Activated T-cell treated with anti-CD3 and anti-CD28 coated beads for 4 hours (primary cell): Measurements from ENCODE around the gene ITGA8.
"Not testable (repeated sequence)": the region's sequence is repeated elsewhere in the genome, so short reads cannot be mapped to it uniquely, and the experiment has no call there.

Experiments
- DNase-seq: peaks from one replicate; pipeline ENCODE4 v3.0.0-alpha.2; 2020

ITGA8 gene

DNA sequence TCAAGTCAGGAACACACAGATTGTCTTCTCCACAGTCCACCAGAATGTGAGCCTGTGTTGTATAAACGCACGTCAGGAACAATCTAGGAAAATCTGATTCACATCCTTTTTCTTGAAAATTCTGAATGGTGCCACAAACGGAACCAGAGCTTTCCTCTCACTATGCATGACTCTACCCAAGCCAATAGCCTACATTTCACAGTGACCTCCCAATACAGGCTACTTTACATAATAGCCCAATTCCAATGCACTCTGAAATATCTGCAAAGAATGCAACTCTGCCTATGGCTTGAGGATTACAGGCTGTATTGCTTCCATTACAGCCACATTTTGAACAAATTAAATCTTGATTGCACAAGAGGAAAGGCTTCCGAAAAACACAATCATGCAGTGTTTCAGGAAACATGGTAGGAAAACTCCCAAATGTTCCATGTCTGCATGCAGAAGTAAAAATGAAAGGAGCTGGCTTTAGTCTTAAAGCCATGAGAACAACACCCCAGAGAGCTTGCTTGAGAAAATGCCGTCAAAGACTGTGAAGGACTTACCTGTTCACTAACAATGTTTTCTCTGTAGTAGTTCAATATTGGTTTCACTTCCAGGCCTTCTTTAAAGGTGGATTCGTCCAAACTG, 113.9 kb downstream of the ITGA8 start:
- DNase-seq, result no peak

DNA sequence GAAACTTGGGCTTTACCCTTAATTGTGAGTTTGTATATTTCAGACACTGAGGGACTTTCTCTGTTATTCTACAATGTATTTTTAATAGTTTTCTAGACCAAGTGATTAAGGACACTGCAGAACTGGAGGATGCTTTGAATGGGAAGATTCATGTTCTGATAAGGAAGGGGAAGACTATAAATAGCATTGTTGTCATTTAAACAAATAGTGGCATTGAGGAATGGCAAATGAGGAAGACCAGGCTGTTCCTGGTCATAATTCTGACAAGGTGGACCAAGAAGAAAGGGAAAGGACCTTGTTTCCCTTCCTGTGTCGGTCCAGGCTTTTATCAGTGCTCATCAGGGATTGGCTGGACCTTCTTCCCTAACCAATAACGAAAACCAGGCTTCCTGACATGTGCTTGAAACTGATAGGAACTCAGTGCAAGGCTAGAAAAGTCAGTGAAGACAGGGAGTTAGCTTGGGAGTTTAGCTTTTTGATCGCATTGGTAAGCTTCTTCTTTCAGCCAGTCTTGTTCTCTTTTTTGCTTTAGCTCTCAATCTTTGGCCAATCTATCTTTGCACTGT, 116.2 kb downstream of the ITGA8 start:
- DNase-seq, result no peak

DNA sequence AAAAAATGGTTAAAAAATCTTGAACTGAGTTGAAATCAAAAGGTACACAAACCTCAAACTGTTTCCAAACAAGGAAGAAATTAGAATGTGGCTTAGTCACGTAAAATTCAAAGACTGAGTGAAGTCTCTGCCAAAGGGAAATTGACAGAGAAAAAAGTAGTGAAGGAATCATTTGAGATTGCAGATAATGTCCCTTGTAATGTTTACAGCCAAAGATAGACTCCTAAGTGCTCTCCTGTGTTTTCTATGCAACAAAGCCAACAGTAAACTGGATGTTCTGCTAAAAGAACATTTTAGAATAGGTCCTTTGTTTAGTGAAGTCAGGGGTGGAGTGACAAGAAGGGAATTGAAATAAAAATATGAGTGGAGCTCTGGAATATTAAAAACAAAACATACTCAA, 117.9 kb downstream of the ITGA8 start:
- DNase-seq, result no peak

DNA sequence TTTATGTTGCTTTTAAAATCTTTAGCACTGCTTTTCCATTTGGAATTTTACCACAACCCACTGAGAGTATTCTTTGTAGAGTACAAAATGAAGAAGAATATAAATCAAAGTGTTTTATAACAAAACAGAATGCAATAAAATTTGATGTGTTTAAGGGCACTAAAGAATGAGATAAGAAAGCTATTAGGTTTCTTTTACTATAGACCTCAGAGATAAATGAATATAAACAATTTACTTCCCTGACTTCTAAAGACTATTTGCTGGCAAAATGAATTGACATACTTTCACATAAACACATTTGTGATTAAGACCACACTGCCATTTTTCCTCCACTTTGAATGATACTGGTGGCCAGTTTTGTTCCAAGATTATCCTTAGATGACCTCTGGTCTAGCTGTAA, 124.5 kb downstream of the ITGA8 start:
- DNase-seq, result no peak

DNA sequence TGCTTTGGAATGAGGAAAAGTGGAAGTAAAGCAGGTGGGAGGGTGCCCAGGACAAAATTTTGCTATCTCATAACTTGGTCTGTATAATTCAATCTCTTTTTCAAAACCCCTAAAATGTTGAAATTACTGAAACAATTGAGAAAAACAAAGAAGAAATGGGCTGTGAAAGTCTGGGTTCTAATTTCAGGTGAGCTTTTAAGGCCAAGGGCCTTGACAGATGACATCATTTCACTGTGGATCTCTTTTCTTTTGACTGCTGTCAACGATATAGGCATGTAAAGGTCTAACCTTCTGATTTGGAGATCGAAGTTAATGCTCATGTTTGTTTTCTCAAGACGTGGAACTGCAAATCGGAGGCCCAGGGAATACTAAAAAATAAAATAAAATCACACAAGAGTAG, 127.8 kb downstream of the ITGA8 start:
- no peak for DNase-seq

DNA sequence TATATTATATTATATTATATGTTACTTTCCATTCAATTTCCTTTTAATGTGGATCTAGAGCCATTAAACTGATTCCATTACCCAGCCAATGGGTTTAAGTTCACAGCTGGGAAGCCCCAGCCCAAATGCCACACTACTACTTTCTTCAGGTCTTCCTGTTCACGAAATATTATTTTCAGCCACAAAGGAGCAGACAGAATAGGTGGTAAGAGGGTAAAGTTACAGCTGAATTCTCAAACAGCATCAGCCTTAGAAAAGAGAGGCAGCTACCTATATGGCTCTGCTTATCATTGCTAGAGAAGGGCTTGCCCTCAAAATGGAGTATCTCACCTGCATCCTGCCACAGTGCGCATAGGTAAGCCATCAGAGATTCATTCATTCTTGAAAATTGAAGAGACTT, 128.3 kb downstream of the ITGA8 start:
- DNase-seq, result no peak

DNA sequence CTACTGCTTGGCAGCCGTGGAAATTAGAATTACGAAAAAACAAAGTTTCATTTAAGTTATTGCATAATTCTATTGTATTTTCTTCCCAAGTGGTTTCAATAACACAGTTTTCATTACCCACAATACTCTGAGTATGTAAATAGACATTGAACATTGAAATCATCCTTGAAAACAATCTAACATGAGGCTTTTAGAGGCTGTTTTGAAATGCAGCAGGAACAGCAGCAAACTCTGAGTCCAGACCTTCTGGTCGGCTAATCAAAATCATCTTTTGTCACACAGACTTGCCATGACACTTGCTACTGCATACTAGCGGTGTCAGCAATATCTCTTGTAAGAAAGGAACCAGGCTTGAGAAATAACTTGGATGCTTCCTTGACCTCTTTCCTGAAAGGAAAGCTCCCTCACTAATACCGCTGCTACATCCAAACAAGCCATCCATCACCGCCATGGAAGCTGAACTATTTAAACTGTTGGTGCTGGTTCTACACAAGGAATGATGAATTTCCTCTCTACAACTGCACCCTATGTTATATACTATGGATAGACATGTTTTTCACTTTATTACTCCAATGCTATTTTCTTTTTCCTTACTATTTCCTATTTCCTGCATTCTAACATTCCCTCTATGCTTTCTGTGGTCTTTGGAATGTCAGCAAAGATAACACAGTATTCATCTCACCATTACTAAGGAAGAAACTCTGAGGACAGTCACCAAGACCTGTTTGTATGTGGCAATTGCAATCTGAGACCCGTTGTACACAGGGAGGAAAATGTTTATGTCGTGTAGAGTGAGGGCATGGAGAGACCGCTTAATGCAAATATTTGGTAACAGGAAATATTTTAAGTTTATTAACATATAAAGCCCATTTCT, 130.8 kb downstream of the ITGA8 start:
- no peak for DNase-seq

DNA sequence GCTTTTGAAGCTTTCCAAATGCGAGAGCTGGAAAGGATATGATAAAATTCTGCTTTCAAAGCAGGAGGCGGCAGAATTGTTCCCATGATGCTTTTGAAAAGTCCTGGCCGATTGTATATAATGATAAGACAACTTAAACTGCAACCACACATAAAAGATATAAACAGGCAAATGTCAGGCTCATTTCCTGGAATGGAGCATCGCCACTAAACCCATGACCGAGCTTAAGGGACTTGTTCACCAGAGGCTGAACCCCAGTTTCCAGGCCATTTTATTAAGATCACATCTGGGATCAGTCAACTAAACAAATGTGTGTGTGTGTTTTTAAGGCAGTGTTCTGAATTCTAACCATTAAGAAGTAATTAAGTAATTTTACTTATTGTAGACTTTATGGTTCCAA, 131.6 kb downstream of the ITGA8 start:
- no peak for DNase-seq

DNA sequence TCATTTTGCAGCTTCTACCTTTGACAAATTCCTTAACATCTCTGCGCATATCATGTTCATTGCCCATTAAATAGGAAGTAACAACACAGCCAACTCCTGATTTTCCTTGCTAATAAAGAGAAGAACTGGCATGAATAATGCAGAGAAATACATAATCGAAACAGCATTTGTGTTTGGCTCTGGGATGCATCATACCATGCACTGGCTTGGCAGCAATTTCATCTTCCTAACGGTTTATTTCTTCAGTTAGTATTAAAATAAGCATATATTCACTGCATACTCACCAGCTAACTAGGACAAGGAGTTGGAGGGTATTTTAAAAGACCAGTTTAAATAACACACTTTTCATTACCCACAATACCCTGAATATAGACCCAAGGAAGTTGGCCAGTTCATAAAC, 132.5 kb downstream of the ITGA8 start:
- DNase-seq, result no peak

DNA sequence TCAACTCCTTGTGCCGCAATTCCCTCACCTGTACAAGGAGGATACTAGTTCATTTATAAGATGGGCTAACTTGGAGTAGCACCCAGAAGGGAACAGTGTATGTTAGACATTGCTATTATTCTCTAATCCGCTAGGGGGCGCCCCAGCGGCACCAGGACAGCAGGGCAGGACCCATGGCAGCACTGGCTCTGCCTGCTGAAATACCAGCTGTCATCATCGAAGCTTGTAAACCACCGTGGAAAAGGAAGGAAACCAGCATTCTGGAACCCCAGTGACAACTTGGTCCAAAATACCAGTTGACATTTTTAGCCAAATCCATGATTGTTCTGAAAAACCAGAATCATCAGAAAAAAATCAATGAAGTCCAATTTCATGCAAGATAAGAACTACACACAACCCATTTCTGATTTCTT, 134.4 kb downstream of the ITGA8 start:
- DNase-seq, result no peak

DNA sequence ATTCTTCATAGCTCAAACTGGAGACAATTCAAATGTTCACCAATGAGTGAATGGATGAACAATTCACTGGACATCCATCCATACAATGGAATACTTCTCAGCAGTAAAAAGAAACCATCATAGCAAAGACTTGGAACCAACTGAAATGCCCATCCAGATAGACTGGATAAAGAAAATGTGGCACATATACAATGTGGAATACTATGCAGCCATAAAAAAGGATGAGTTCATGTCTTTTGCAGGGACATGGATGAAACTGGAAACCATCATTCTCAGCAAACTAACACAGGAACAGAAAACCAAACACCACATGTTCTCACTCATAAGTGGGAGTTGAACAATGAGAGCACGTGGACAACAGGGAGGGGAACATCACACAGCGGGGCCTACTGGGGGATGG, 136.8 kb downstream of the ITGA8 start:
- not testable (repeated sequence) for DNase-seq

DNA sequence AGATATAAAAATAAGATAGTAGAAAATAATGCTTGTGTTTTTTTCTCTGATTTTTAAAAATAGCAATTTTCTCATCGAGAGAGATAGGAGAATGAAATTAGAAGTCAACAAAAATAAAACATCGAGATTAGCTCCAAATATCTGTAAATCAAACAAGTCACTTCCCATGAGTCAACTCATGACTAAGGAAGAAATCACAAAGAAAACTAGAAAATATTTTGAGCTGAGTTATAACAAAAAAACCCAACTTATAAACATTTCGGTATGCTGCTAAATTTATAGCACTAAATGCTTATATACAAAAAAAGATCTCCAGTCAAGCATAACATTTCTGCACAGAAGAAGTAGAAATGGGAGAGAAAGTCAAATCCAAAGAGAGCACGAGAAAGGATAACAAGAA, 140.1 kb downstream of the ITGA8 start:
- no peak for DNase-seq

DNA sequence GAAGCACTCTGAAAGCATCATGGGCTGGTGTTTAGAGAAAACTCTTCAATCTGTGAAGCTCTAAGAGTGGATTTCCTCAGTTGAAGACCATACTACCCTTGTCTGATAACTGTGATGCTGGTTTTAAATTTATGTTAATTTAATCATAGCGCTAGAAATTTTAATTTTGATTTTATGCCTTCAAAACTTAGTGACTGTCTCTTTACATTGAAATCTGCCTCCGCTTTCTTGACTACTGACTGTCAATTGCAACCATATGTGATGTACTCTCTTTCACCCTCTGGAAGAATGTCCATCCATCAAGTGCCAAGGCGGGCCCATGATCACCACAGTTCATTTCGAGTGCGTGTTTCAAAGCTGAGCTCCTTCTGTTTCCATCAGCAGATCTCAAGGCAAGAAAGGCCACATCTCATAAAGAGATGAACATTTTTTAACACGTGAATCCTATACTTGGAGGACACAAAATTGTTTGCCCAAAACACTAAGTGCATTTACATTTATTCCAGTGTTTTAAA, 147.1 kb downstream of the ITGA8 start:
- no peak for DNase-seq

DNA sequence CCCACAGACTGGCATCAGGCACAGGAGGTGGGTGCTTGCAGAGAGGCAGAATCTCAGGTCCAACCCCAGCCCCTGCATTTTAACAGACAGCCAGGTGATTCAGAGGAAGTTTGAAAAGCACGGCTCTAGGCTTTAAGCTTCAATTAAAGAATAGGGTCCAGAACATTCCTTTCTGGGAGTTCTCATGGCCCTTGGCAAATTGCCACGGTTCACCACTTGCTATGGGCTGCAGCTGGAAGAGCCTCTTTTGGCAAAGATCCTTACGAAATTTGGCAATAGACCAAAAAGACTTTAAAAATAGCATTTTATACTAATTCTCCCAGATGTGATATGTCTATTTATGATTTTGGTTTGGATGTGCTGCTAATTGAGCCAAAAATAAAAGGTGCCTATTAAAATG, 148.1 kb downstream of the ITGA8 start:
- no peak for DNase-seq

DNA sequence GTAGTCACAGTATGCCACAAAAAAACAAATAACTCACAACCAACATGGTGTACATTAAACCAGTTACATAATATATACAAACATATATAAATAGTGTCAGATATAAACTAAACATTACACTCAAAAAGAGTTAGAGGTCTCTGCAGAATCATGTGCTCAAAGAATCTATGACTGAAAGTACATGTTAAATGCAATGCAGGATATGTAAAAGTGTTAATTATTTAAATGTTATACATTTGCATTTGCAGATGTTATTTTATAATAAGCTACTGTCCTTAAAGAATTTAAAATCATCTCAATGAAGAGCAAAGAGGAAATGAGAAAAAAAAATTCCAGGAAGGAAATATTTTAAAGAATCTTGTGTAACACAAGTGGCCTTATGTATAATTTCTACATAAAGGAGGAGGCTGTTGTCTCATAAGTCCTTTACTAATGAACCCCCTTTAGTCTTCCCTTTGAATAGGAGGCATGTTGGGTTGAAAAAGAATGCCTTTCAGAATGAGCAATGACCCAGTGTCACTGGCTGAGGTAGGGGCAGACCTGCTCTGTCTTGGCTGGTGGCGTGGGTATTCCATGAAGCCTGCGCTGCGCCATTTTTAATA, 148.9 kb downstream of the ITGA8 start:
- no peak for DNase-seq

DNA sequence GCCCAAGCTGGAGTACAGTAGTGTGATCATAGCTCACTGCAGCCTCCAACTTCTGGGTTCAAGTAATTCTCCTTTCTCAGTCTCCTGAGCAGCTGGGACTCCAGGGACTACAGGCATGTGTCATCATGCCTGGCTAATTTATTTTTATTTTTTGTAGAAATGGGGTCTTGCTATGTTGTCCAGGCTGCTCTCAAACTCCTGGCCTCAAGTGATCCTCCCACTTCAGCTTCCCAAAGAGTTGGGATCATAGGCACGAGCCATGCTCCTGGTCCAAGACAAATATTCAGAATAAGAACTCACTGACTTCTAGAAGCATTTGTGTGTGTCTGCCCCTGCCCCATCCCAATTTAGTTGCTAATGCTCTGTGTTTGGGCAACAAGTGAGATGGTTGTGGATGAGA, 151.8 kb downstream of the ITGA8 start:
- no peak for DNase-seq

DNA sequence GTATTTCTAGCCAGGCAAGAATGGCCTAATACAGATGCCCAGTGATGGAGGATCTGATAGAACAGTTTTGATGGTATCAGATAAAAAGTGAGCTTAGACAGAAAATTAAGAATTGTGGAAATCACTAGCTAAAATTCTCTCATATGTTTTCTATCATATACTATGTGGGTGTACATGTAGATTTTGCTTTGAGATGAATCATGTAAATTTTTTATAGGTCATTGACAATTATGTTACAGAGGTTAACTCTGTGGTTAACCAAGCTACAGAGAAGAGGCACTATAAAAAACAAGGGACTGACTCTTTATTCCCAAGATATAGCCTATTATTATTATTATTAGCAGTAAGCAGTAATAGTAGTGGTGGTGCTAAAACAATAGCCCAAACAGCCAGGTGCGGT, 156.5 kb downstream of the ITGA8 start:
- DNase-seq, result no peak

DNA sequence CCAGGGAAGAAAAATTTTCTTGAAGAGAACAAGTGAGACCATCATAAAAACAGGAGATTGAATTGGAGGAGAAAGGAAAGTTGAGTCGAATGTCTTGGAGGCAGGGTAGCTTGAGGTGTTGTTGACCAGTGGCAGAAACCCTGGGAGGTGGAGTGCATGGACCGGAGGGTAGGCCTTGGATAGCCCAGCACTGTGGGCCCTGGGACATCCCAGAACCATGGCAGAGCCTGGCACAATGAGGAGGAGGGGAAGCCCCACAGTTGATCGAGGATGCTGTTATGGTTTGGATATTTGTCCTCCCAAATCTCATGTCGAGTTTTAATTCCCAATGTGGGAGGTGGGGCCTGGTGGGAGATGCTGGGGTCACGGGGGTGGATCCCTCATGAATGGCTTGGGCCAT, 157.1 kb downstream of the ITGA8 start:
- no peak for DNase-seq

DNA sequence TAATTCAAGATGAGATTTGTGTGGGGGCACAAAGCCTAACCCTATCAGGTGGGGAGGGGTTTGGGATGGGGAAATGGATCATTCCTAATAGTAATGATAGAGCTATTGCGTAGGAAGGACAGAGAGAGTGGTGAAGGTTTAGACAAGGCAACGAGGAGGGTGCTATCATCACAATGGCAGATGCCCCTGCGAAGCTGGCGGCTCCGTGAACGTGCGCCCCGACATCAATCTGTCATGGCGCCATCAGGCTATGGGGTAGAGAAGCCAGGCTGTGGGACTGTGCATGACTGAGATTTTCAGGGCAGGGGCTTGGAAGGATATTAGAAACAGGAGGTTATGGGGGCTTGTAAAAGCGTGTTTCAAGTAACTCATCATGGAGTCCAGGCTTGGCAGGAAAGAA, 157.6 kb downstream of the ITGA8 start:
- DNase-seq, result no peak

DNA sequence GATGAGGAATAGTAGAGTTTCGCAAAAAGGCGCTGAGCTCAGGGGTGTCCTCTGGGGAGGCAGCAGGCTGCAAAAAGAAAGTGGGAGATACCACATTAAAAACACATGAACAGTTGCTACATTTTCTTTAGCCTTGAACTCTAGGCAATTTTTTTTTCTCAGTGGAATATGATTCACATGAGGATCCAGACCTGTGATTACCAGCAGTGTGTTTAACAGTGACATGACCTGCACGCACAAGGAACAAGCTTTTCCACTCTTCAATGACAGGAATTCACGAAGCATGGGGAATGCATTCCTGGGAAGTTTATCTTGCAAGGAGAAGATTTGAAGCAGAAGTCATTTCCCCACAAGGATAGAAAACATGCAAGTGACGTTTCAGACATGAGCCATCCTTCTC, 161.6 kb downstream of the ITGA8 start:
- DNase-seq, result no peak

DNA sequence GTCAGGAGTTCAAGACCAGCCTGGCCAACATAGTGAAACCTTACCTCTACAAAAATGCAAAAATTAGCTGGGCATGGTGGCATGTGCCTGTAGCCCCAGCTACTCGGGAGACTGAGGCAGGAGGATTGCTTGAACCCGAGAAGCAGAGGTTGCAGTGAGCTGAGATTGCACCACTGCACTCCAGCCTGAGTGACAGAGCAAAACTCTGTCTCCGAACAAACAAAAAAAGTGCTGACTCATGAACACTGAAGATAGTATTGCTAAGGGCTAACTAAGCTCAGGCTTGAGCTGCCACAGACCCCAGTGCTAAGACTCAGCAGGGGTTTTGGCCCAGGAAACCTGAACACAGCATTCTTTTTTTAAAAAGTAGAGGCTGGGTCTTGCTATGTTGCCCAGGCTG, 162.6 kb downstream of the ITGA8 start:
- DNase-seq, result not testable (repeated sequence)

DNA sequence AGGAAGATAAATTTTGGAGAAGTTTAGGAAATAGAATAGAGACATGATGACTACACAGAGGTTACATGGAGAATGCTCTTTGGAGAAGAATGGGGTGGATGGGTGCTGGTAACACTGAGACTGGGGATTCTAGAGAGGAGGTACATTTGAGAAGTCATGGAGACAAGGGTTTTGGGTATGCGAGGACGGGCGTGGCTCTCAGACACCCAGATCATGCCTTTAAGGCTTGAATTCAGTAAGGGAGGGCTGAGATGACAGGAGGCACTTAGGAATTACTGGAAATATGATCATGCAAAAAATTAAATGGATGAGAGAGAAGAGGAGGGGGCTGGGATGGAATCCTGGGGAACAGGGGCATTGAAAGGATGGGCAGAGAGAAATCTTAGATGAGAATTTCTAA, 168.8 kb downstream of the ITGA8 start:
- no peak for DNase-seq

DNA sequence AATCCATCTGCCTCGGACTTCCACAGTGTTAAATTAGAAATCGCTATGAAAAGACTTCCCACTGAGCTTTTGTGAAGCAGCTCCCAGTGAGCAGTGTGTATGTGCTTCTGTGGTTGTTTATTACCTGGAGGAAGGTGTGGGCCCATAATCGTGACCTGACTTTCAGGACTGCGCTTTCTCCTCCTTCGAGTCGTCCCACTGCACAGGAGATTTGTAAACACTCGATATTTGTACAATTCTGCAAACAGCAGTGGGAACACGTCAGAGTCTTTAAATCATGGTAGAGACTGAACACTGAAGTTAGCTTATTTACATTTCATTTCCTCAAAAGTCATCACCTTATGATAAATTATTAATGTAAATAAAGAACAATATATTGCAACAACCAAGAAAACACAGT, 171.4 kb downstream of the ITGA8 start:
- no peak for DNase-seq

DNA sequence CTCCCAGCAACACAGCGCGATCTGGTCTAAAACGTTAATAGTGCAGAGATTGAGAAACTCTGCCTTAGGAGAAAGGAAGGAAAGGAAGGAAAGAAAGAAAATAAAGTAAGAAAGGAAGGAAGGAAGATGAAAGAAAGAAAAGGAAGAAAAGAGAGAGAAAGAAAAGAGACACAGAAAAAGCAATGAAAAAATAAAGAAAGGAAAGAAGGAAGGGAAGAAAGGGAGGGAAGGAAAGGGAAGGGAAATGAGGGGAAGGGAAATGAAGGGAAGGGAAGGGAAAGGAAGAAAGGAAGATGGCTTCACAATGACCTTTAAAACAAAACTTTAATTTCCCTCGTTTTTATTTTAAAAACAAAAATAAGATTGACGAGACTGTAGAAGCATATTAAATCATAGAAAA, 173.1 kb downstream of the ITGA8 start:
- no peak for DNase-seq
